Choroid plexus epithelial cell (primary cell): ENCODE measurements around the gene MAT2A.
A peak's percentile ranks its signal among the peaks of the same experiment; 100 is the strongest.

Experiments used
- DNase-seq: peaks from one replicate; pipeline ENCODE4 v3.0.0-alpha.2; 2010; ENCODE audit warnings: low read depth
- H3K4me3 ChIP-seq: 2 replicates; pipeline ENCODE4 v1.5.1; 2011; ENCODE audit warnings: low read depth, mild to moderate bottlenecking, control low read depth, low read length, moderate library complexity
- TF ChIP-seq, protein P1 (sequence below): conservative IDR thresholded peaks from 2 replicates; pipeline ENCODE4 v1.5.1; 2011; ENCODE audit warnings: low read depth, mild to moderate bottlenecking, control low read depth, inconsistent platforms, low read length, moderate library complexity

MAT2A gene

DNA sequence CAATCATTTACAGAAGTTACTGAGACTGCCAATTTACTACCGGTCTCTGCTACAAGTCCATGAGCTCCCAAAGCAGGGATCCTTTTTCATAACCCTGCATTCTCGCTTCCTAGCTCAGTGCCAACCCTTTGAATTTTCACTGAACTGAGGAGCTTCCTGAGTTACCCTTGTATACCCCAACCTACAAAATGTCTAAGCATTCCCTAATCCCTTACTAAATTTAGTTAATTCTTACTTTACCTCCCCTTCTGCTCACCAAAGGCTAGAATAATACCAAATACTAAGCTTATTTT lies 9.6 kb downstream of the MAT2A start:
- no peak overlapping the region for H3K4me3 ChIP-seq
- DNase-seq: no peak
- TF ChIP-seq, protein P1, sequence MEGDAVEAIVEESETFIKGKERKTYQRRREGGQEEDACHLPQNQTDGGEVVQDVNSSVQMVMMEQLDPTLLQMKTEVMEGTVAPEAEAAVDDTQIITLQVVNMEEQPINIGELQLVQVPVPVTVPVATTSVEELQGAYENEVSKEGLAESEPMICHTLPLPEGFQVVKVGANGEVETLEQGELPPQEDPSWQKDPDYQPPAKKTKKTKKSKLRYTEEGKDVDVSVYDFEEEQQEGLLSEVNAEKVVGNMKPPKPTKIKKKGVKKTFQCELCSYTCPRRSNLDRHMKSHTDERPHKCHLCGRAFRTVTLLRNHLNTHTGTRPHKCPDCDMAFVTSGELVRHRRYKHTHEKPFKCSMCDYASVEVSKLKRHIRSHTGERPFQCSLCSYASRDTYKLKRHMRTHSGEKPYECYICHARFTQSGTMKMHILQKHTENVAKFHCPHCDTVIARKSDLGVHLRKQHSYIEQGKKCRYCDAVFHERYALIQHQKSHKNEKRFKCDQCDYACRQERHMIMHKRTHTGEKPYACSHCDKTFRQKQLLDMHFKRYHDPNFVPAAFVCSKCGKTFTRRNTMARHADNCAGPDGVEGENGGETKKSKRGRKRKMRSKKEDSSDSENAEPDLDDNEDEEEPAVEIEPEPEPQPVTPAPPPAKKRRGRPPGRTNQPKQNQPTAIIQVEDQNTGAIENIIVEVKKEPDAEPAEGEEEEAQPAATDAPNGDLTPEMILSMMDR: no peak

DNA sequence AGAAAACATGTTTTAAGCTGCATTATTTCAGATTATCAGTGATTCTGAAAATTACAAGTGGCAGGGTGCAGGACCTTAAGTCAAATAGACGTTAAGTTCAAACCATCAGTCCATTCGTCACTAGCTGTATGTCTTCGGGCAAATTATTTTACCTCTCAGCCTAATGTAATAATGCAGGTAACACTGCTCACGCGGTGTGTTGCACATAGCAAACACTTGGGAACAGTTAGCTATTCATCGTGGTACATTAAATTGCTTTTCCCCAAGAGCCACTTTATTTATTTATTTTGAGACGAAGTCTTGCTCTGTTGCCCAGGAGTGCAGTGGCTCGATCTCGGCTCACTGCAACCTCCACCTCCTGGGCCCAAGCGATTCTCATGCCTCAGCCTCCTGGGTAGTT lies 10.1 kb downstream of the MAT2A start:
- no peak for DNase-seq
- TF ChIP-seq, protein P1: no peak
- H3K4me3 ChIP-seq: no peak overlapping the region

DNA sequence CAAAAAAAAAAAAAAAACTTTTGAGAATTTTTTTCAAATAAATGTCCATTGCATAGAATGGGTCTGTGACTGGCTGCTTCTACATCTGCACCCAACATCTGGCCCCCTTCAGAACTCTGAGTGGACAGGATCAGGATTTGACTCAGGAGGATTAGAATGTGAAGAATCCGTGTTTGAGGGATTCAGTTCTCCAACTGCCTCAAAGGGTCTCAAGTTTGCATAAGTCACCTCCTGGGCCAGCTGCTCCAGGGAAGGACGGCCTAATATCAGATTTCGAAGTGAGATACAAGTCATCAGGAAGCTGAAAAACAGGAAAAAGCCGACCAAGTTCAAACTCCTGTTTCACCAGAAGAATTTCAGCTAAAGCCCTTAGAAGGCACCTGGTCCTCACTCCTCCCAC lies 10.9 kb downstream of the MAT2A start:
- peak; percentile 96 for DNase-seq
- TF ChIP-seq, protein P1: no peak

DNA sequence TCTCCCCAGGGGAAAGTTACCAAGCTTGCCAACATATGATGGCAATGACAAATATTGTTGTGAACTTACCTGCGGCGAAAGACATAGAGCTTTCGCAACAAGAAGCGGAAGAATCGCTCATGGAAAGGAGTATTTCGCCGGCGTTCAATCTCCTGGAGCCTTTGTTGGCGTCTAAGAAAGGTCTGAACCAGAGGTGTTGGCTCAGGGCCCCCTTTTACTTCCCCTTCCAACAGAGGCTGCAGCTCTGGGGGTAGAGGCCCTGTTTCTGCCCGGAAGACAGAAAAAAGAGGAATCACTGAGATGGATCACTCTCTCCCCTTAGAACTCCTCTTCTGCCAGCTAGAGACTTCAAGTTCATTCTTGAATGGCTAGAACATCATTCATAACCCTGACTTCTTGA lies 11.5 kb downstream of the MAT2A start:
- no peak for DNase-seq
- no peak overlapping the region for H3K4me3 ChIP-seq
- TF ChIP-seq, protein P1: no peak

More for the DNA sequence above, 10.9 kb downstream of the MAT2A start:
- H3K4me3 ChIP-seq: no peak overlapping the region

DNA sequence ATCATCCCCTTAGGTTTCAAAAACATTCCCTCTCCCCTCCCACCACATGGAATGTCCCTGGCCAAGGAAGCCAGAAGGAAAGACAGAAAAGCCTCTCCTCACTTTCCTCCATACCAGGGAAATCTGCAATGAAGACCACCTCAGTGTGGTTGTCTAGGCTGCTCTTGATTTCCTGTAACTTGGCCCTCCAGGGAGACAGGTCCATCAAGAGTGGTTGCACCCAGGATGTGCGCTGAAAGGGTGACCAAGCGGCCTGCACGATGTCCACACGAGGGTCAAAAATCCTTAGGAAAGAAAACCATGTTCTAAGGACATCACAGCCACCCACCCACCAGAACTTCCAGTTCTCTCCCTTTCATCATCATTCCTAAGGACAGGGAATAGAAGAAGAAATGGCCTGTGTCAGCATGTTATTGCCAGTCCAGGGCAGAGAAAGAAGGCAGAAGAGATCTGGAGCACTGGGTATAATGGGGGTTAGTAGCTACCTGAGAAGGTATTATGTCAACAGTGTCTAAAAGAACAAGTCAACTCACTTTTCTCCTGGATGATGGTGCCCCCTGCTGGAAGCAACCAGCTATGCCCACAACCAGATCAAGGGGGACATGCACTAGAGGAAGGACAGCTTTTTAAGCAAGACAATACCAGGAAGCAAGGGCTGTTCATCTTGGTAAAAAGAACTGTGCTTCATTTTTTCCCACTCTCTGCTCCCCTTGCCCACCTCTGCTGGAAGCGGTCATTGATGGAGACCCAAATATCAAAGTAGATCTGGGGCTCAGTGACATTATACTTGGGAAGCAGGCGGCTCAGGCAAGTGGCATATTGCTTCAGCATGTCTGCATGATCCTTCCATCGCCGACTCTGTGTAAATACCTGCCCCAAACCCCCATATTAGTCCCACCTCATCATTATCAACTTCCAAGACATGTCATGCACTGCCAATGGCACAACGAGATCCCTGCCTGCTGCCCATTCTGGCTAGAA lies 13.0 kb downstream of the MAT2A start:
- peak; percentile 85 for DNase-seq
- TF ChIP-seq, protein P1: peak; percentile 96
- no peak overlapping the region for H3K4me3 ChIP-seq

DNA sequence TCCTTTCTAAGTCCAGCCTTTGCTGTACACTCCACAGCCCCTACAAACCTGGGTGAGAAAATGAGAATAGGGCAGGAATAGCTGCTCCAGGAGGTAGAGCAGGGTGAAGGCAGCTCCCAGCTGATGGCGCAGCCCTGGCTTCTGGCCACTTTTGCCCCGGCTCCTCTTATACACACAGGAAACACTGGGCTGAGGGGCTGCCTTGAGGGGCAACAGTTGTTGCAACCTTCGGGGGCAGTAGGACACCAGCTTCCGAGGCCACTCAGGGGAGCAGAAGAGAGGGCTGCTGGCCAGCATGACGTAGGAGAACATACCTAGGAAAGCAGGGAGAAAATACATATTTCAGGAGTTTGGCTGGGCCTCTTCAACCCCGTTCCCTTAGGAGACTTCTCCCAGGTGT lies 14.2 kb downstream of the MAT2A start:
- no peak for DNase-seq
- TF ChIP-seq, protein P1: no peak
- H3K4me3 ChIP-seq: no peak overlapping the region

DNA sequence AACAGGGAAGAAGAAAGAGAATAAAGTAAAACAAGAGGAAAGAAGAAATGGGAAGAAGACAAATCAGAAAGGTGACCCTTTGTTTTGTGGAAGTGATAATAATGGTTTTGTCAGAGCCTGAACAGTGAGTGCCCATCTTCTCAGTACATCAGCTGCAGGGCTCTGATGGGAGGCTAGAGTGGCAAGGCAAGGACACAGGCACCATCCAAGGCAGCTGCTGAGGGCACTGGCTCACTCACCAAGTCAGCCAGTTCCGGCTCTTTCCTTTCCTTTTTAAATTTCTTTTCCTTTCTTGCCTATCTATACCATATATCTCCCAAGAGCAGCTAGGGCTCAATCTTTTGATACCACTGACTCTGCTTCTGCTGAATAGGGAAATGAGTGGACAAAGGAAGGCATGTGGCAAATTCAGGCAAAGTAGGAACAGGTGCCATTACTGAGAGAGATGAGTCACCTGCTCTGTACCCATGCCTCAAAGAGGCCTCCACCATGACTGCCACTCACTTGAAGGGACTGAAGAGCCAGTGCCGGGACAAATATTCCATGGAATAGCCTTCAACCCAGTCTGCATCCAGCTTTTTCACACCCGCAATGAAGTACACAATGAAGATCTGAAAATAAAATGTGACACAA lies 16.1 kb downstream of the MAT2A start:
- TF ChIP-seq, protein P1: no peak
- no peak overlapping the region for H3K4me3 ChIP-seq
- DNase-seq: no peak
